ENCODE data around the gene NPAS4.
"Not testable (repeated sequence)": the region's sequence is repeated elsewhere in the genome, so short reads cannot be mapped to it uniquely, and the experiment has no call there.

NPAS4 gene

DNA sequence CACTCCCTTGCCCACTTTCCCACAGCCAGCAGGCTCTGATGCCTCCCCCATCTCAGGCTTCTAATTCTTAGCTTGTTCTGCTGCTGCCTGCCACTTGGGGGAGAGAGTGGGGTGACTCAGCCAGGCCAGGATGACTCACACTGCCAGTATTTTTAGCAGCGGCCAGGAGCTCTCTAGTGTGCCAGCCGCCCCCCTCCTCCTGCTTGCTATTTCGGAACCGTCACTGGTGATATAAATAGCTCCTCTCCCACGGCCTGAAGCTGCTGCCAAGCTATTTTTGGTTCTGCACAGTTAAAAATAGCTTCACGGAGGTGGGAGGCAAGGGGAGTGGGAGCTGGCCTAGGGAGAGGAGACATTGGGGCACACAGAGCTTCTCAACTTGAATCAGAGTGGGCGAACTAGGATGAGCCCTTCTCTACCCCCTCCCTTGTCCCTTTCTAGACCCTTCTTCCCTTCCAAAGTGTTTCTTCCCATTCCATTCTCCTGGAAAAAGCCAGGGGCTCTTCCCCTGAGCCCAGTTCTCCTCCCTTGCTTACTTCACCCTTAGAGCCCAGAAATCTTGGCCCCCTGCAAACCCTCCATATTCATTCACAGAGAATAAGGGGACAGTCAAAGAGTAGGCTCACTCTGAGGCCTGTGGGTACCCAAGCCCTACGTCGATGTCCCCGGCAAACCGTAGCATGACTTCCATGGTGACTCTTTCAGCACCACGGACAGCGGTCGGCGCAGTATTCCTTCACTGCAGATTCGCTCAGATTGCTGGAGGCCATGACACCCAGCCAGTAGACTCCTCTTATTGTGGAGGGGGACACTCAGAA, 2.5 kb upstream of the NPAS4 start:
- peak; percentile 36 for DNase-seq (ENCODE audit: low read depth)

- no peak for DNase-seq (ENCODE audit: low read depth)
Measured at GRCh38 chr11:66418986-66419308, 1.9 kb upstream of the NPAS4 start.

DNA sequence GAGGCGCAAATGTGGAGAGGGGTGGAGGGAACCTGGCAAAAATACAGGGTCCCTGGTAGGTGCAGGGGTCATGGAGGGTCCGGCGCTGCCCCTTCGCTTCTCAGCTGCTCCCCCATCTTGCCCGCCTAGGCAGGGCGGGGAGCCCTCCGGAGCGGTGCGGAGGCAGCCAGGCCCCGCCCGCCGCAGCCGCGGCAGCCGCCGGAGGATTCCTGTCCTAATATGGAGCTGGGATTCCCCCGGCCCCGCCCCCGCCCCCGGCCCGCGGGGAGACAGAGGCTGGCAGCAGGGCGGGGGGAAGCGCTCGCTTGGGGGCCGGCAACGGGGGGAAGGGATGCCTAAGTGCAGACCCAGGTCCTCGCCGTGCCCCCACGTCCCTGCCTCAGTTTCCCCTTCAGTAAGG, 1.0 kb upstream of the NPAS4 start:
- no peak for DNase-seq (ENCODE audit: low read depth)

DNA sequence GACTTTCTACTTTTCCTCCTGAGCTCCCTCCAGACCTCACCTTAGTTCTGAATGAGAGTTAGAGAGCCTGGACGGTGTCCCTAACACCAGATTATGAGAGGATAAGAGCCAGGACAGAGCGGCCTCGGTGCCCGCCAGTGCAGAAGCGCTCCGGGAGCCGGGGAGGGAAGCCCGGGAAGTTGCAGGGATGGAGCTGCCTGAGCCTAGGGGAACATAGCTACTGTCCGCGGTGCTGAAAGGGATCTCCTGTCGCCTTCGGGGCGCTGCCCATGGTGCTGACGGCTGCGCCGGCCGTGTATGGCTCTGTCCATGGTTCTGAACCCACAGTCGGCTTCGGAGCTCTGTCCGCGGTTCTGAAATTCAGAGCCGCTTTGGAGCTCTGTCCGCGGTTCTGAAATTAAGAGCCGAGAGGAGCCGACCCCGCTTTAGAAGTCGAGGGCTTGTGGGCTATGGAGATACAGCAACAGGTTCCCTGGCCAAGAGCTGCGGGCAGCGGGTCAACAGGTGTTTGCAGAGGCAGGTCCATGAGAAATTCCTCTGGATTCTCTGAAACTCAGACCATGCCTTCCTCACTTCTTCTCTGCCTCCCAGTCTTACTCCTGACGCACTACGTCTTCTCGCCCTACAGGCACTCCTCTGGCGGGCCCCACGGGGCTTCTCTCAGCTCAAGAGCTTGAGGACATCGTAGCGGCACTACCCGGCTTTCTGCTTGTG, 814 bp downstream of the NPAS4 start:
- peak; percentile 88 for DNase-seq (ENCODE audit: low read depth)

DNA sequence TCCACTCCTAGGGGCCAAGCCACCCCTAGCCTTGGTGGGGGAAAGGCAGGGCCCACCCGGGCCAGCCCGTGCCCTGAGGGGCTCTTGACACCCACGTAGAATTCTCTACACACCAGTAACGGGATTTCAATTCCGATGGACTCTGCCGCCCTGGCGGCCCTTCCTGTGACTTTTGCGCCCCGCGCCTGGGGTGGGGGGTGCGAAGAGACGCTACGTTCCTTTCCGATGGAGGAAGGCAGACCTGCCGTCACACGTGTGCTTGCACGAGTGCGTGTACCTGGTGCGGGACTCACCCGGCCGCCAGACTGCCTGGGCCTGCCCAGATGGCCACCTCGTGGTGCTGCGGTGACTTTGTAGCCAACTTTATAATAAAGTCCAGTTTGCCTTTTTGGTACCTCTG, 5.5 kb downstream of the NPAS4 start:
- no peak for DNase-seq (ENCODE audit: low read depth)

- DNase-seq (ENCODE audit: low read depth), result no peak
Measured at GRCh38 chr11:66428933-66429332, 8.1 kb downstream of the NPAS4 start.

DNA sequence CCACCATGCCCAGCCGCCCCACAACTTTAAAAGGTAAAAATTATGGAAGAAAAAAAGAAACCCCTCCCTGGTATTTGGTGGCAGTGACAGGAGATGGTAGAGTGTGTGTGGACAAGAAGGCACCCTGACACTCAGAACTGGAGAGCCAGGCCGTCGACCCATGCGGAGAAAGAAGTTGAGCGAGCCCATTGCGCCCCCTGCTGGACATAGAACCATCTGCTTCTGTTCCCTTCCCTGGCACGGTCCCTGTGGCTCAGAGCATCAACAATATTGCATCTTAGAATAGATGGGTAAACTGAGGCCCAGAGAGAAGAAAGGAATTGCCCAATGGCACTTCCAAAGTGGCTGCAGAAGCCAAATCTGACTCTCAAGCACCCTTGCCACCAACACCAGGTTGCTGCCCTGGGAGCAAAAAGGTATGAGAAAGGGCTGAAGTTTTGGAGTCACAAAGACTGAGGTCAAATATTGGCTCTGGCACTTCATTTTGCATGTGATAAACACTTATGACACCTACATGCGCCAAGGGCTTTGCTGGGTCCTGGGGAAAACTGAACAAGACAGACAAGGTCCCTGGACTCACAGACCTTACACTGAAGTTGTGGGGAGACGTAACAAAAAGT, 9.3 kb downstream of the NPAS4 start:
- peak; percentile 57 for DNase-seq (ENCODE audit: low read depth)

- not testable (repeated sequence) for DNase-seq (ENCODE audit: low read depth)
Measured at GRCh38 chr11:66431287-66431686, 10.5 kb downstream of the NPAS4 start.

- not testable (repeated sequence) for DNase-seq (ENCODE audit: low read depth)
Measured at GRCh38 chr11:66431871-66432329, 11.1 kb downstream of the NPAS4 start.

GRCh38 chr11:66432597-66432996, 11.8 kb downstream of the NPAS4 start:
- DNase-seq (ENCODE audit: low read depth), result no peak

- DNase-seq (ENCODE audit: low read depth), result no peak
Measured at GRCh38 chr11:66437979-66438503, 17.2 kb downstream of the NPAS4 start.

GRCh38 chr11:66438504-66439466, 17.9 kb downstream of the NPAS4 start, which contains the start of gene MRPL11:
MRPL11 (minus strand) TSS chr11:66438848; CDS start chr11:66438754, 94 bp downstream.
- DNase-seq (ENCODE audit: low read depth), result peak; percentile 53

GRCh38 chr11:66440101-66440939, 19.5 kb downstream of the NPAS4 start:
- not testable (repeated sequence) for DNase-seq (ENCODE audit: low read depth)

DNA sequence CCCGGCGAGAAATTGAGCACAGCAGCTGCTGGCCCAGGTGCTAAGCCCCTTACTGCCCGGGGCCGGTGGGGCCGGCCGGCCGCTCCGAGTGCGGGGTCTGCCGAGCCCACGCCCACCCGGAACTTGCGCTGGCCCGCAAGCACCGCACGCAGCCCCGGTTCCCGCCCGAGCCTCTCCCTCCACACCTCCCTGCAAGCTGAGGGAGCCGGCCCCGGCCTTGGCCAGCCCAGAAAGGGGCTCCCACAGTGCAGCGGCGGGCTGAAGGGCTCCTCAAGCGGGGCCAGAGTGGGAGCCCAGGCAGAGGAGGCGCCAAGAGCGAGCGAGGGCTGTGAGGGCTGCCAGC, 20.1 kb downstream of the NPAS4 start:
- not testable (repeated sequence) for DNase-seq (ENCODE audit: low read depth)

- no peak for DNase-seq (ENCODE audit: low read depth)
Measured at GRCh38 chr11:66443602-66444001, 22.8 kb downstream of the NPAS4 start.

DNA sequence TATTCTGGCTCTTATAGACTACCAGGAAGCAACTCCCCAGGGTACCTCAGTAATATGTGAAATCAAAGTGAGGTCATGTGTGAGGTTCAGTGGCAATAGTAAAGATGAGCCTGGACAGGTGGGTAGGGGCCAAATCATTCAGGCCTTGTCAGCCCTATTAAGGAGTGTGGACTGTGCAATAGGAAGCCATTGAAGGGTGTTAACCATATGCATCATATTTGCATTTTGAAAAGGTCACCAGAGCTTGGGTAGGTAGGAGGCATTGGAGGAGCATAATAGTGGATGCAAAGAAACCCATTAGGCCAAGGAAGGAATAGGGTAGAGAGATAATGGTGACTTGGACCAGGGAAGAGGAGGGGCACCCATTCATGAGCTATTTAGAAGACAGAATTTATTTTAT, 26.2 kb downstream of the NPAS4 start:
- no peak for DNase-seq (ENCODE audit: low read depth)

DNA sequence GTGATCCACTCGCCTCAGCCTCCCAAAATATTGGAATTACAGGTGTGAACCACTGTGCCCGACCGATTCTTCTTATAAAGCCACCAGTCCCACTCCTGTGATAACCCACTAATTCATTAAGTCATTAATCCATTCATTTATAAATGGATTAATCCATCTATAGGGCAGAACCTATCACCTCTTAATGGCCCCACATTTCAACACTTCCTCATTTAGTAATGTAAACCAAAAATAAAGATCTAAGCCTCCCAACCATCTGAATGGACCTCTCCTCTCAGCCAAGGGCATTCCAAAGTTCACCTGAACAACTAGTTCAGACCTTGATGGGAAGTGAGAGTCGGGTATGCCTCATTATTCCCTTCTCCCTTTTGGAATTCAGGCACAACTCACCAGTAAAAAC, 27.7 kb downstream of the NPAS4 start:
- DNase-seq (ENCODE audit: low read depth), result no peak

GRCh38 chr11:66450560-66450959, 29.7 kb downstream of the NPAS4 start:
- DNase-seq (ENCODE audit: low read depth), result no peak

- DNase-seq (ENCODE audit: low read depth), result no peak
Measured at GRCh38 chr11:66451663-66452062, 30.8 kb downstream of the NPAS4 start.

- no peak for DNase-seq (ENCODE audit: low read depth)
Measured at GRCh38 chr11:66454247-66454646, 33.4 kb downstream of the NPAS4 start.

DNA sequence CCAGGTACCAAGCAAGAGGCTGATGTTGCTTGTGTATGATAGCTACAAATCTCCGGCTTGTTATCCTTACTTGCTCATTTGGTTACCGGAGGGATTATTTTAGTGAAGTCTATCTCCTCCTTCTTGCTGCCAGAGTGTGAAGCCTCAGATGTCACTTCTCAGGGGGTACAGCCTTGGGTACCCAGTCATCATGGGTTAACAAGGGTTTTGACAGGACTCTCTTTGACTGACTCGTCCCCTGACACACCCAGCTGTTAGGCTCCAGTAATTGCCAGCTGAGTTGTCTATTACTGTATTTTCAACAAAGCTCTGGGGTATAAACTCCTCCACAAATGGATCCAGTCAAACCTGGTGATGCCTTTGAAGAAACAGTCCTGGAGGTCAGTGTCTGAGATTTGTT, 34.0 kb downstream of the NPAS4 start:
- no peak for DNase-seq (ENCODE audit: low read depth)

All from stimulated activated CD8-positive, alpha-beta memory T cell treated with anti-CD3 and anti-CD28 coated beads, Interleukin-15, amount 100 ng/mL, for 24 hours (primary cell).